ENCODE data around the gene GLP1R.

DNA sequence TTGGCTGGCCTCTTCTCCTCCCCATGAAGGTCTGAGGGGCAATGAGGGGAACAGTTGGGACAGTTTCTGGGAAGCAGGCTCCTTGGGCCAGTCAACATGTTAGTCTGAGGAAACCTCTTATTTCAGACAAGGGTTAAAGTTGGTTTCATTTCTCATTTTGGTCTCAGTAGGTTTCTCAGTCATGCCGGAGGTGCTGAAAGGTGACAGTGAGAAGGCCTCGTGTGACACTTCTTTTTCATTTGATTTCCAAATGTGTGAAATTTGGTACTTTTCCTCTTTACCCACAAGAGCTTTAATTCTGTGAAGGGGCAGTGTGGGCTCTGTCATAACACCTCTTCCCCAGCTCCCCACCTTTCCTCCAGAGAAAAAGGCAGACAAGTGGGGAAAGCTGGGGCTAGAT lies 7.5 kb upstream of the GLP1R start:
- TF ChIP-seq, protein P1, sequence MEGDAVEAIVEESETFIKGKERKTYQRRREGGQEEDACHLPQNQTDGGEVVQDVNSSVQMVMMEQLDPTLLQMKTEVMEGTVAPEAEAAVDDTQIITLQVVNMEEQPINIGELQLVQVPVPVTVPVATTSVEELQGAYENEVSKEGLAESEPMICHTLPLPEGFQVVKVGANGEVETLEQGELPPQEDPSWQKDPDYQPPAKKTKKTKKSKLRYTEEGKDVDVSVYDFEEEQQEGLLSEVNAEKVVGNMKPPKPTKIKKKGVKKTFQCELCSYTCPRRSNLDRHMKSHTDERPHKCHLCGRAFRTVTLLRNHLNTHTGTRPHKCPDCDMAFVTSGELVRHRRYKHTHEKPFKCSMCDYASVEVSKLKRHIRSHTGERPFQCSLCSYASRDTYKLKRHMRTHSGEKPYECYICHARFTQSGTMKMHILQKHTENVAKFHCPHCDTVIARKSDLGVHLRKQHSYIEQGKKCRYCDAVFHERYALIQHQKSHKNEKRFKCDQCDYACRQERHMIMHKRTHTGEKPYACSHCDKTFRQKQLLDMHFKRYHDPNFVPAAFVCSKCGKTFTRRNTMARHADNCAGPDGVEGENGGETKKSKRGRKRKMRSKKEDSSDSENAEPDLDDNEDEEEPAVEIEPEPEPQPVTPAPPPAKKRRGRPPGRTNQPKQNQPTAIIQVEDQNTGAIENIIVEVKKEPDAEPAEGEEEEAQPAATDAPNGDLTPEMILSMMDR (IDR thresholded peaks at IDR 0.05): no peak
- no peak for TF ChIP-seq POLR2AphosphoS5 (IDR thresholded peaks at IDR 0.05)

Measured in suprapubic skin (tissue), 3 donors.